ENCODE results near the gene ATP9B.

Gene ATP9B

DNA sequence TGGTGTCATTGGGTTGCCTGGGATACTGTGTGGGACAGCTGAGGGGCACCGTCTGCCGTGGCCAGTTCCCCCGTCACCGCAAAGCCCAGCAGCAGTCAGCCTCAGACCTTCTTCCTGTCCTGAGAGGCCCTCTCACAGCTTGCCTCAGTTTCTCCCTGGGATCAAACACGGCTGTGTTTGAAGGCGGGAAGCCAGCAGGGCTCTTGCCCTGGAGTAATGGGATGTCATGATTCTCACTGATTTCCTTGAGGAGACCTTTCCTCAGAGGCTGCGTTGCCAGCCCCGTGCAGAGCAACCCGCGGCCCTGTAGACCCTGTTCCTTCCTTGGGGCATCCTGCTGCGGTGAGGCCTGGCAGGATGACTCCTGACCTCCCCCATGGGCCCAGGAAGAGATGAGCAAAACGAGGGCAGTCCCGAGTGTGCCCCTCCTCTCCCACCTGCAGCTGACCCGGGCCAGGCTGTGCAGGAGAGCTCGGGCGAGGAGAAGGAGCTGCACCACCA, 312.7 kb downstream of the ATP9B start:
- Mint-ChIP-seq H3K27me3 (no peaks in the 10 kb centered on the region), H3K4me1 (ENCODE audit: low read depth in 2 of 2) (peaks cover 0 to 9% of the 10 kb centered on the region in 2 donors), H3K4me3 (no peak overlapping the region), H3K27ac (no peak overlapping the region), H3K9me3 (no peaks in the 10 kb centered on the region), H3K36me3 (ENCODE audit: insufficient read depth) (peaks cover 27% of the 10 kb centered on the region)
- DNase-seq (no peak), ATAC-seq (replicated peaks) (no peak)

DNA sequence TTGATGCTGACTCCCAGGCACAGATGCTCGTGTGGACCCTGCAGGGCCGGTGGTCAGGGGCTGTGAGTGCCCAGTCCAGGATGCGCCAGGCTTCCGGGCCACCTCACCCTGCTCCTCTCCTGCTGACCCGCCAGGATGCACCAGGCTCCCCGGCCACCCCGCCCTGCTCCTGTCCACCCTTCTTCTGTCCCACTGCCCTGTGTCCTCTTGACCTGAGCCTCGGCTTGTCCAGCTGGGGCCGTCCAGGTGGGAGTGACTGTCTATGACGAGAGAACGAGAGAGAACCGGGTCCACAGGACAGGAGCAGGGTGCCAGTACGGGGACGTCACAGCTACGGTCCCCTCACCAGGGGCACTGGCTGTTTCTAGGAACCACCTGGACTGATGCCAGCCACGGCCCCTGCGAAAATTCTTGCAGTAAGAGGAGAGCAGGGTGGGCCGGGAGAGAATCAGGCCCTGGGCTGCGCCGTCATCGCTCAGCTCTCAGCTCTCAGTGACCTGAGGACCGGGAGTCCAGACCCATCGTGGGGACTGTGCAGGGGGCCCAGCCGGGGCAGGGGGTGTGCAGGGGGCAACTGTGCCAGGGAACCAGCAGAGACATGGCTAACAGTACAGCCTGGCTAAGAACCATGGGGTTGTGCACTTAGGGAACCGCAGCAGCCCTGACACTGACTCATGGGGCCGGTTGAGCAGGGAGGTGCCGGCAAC, 313.6 kb downstream of the ATP9B start:
- Mint-ChIP-seq H3K36me3 (ENCODE audit: insufficient read depth) (peaks cover 20% of the 10 kb centered on the region), H3K27ac (no peak overlapping the region), H3K9me3 (no peaks in the 10 kb centered on the region), H3K4me1 (ENCODE audit: low read depth in 2 of 2) (peaks cover 0 to 9% of the 10 kb centered on the region in 2 donors), H3K27me3 (peaks cover 0 to 8% of the 10 kb centered on the region in 2 donors), H3K4me3 (no peak overlapping the region)
- DNase-seq: no peak
- no peak for ATAC-seq (replicated peaks)

DNA sequence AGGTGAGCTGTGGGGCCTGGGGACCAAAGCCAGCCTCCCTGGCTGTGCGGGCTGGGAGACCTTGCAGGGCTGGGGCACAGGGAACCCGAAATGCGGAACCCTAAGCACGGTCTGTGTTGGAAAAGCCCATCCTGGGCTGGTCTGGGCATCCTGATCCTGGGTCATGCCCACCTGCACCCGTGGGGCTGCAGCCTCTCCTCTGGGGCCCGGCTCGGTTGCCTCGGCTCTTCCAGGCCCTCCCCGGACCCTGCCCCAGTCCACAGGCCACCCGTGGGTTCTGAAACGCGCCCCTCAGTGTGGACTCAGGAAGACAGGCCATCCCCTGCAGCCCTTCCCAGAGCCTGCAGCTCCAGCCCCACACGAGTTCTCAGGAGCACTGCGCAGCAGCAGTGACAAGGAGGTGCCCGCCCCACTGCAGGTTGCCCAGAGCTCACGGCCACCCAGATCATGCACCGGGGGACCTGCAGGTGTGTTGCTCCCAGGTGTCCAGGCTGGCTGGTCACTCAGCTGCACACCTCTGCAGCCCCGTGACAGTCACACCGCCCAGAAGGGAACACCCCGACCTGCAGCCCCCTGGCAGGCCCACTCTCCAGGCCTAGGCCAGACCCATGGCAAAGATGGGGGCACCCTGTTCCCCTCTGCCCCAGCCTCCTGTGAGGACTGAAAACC, 314.3 kb downstream of the ATP9B start:
- no peak for DNase-seq
- peaks cover 20% of the 10 kb centered on the region for H3K36me3 Mint-ChIP-seq (ENCODE audit: insufficient read depth)
- no peak for ATAC-seq (replicated peaks)
- H3K9me3 Mint-ChIP-seq: no peaks in the 10 kb centered on the region
- no peak overlapping the region for H3K4me3 Mint-ChIP-seq
- no peak overlapping the region for H3K27ac Mint-ChIP-seq
- peaks cover 2 to 13% of the 10 kb centered on the region in 2 donors for H3K27me3 Mint-ChIP-seq
- peaks cover 0 to 9% of the 10 kb centered on the region in 2 donors for H3K4me1 Mint-ChIP-seq (ENCODE audit: low read depth in 2 of 2)

GRCh38 chr18:79384151-79384807, 315.1 kb downstream of the ATP9B start:
- no peak overlapping the region for H3K27ac Mint-ChIP-seq
- peaks cover 0 to 3% of the 10 kb centered on the region in 2 donors for H3K4me1 Mint-ChIP-seq (ENCODE audit: low read depth in 2 of 2)
- no peak overlapping the region for H3K4me3 Mint-ChIP-seq
- peaks cover 9 to 20% of the 10 kb centered on the region in 2 donors for H3K27me3 Mint-ChIP-seq
- DNase-seq: no peak
- ATAC-seq (replicated peaks): no peak
- no peaks in the 10 kb centered on the region for H3K9me3 Mint-ChIP-seq
- peaks cover 14% of the 10 kb centered on the region for H3K36me3 Mint-ChIP-seq (ENCODE audit: insufficient read depth)

GRCh38 chr18:79384834-79385233, 315.6 kb downstream of the ATP9B start:
- no peak for DNase-seq
- ATAC-seq (replicated peaks): no peak
- Mint-ChIP-seq H3K4me3 (no peak overlapping the region), H3K27ac (no peak overlapping the region), H3K27me3 (peaks cover 14 to 25% of the 10 kb centered on the region in 2 donors), H3K36me3 (ENCODE audit: insufficient read depth) (peaks cover 13% of the 10 kb centered on the region), H3K4me1 (ENCODE audit: low read depth in 2 of 2) (peaks cover 0 to 2% of the 10 kb centered on the region in 2 donors), H3K9me3 (no peaks in the 10 kb centered on the region)

DNA sequence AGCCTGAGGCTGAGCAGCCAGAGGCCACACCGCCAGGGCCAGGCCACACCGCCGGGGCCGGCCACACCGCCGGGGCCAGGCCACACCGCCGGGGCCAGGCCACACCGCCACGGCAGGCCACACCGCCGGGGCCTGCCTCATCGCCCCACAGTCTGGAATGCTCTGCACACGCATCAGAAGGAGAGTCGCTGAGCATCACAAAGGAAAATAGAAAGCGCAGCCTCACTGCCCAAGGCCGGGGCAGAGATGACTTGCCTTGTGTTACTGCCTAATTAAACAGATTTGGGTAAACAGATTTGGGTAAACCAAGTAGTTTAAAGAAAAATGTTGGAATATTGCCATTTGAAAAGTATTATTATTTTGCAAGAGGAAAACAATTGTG, 316.1 kb downstream of the ATP9B start:
- Mint-ChIP-seq H3K36me3 (ENCODE audit: insufficient read depth) (peaks cover 10% of the 10 kb centered on the region), H3K4me3 (no peak overlapping the region), H3K27ac (no peak overlapping the region), H3K4me1 (ENCODE audit: low read depth in 2 of 2) (peaks cover 0 to 2% of the 10 kb centered on the region in 2 donors), H3K9me3 (no peaks in the 10 kb centered on the region), H3K27me3 (peaks cover 17 to 25% of the 10 kb centered on the region in 2 donors)
- DNase-seq (no peak), ATAC-seq (replicated peaks) (no peak)

DNA sequence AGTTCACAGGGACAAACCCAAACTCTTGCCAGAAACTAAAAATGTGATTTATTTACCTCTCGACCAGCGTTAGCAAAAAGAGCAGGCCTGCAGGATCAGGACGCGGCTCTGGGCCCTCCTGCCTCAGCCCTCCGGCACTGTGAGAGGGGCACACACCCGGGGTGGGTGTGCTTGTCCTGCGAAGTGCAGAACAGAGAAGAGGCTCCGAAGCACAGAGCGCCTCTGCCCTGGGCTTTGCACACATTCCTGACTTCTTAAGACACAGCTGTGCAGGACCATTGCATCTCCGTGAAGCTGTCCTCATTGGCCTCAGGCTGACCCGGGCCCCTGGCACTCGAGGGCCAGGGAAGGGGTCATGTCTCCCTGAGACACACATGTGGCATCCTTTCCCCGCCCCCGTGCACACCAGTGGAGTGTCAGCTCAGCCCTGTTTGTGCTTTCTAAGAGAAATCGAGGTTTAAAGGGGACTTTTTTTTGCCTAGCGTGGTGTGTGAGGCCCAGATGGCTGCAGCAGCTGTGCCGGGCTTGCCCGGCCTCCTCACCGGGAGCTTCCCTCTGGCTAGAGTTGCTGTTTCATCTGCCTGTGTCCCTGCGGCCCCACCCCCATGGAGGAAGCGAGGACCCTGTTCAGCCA, 316.6 kb downstream of the ATP9B start:
- H3K4me1 Mint-ChIP-seq (ENCODE audit: low read depth in 2 of 2): peaks cover 0 to 2% of the 10 kb centered on the region in 2 donors
- no peaks in the 10 kb centered on the region for H3K9me3 Mint-ChIP-seq
- DNase-seq: no peak
- H3K36me3 Mint-ChIP-seq (ENCODE audit: insufficient read depth): peaks cover 10% of the 10 kb centered on the region
- no peak overlapping the region for H3K4me3 Mint-ChIP-seq
- ATAC-seq (replicated peaks): no peak
- H3K27ac Mint-ChIP-seq: no peak overlapping the region
- peaks cover 22 to 28% of the 10 kb centered on the region in 2 donors for H3K27me3 Mint-ChIP-seq

DNA sequence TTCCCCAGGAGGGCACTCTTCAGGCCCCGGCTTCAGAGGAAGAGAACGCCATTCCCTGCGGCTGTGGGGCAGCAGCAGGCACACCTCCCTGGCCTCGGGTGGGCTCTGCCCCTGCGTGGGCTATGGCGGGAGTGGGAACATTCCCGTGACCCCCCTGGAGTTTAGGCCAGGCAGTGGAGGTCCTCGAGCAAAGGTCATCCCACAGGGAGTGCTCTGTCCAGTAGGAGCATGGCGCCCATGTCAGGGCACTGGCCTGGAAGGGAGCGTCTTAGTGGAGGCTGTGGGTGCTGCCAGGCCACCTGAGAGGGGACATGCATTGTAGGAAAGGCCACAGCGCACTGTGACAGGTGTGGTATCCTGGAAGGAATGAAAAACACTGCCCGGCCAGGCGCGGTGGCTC, 317.4 kb downstream of the ATP9B start:
- no peak for DNase-seq
- Mint-ChIP-seq H3K27me3 (peaks cover 26 to 35% of the 10 kb centered on the region in 2 donors), H3K9me3 (no peaks in the 10 kb centered on the region), H3K4me3 (no peak overlapping the region), H3K4me1 (ENCODE audit: low read depth in 2 of 2) (no peaks in the 10 kb centered on the region), H3K36me3 (ENCODE audit: insufficient read depth) (peaks cover 10% of the 10 kb centered on the region), H3K27ac (no peak overlapping the region)
- ATAC-seq (replicated peaks): no peak

DNA sequence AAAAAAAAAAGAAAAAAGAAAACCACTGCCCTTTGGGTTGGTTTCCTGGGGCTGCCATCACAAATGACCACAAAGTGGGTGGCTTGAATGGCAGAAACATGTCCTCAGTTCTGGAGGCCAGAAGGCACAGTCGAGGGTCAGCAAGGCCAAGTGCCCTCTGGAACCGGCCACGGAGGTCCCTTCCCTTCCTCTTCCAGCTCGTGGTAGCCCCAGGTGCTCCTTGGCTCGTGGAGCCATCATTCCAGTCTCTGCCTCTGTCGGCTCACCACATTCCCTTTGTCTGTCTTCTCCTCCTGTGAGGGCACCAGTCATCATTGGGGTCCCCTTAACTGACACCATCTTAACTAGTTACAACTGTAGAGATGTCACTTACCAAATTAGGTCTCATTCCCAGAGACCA, 318.0 kb downstream of the ATP9B start:
- H3K9me3 Mint-ChIP-seq: no peaks in the 10 kb centered on the region
- H3K36me3 Mint-ChIP-seq (ENCODE audit: insufficient read depth): peaks cover 10% of the 10 kb centered on the region
- ATAC-seq (replicated peaks) (no peak), DNase-seq (no peak)
- H3K4me3 Mint-ChIP-seq: no peak overlapping the region
- no peak overlapping the region for H3K27ac Mint-ChIP-seq
- H3K4me1 Mint-ChIP-seq (ENCODE audit: low read depth in 2 of 2): no peaks in the 10 kb centered on the region
- peaks cover 31 to 41% of the 10 kb centered on the region in 2 donors for H3K27me3 Mint-ChIP-seq

GRCh38 chr18:79387615-79388014, 318.4 kb downstream of the ATP9B start:
- Mint-ChIP-seq H3K4me1 (ENCODE audit: low read depth in 2 of 2) (no peaks in the 10 kb centered on the region), H3K36me3 (ENCODE audit: insufficient read depth) (peaks cover 7% of the 10 kb centered on the region), H3K27ac (no peak overlapping the region), H3K27me3 (peaks cover 35 to 45% of the 10 kb centered on the region in 2 donors), H3K4me3 (no peak overlapping the region), H3K9me3 (no peaks in the 10 kb centered on the region)
- DNase-seq (no peak), ATAC-seq (replicated peaks) (no peak)

DNA sequence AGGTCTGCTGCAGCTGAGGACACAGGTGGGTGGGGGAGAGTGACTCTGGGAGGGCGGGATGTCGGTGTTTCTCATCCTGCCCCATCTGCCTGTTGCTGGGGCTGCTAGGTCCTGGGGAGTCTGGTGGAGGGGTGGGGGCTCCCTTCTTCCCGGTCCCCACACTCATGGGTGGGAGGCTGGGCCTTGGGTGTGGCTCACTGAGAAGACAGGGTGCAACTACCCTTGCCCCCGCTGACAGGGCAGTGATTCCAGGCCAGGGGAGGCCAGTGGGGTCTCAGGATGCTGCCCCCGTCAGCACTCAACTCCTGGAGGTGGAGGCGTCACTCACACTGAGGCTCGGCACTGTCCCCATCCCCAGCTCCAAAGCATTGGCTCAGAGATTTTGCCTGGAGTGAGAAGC, 318.8 kb downstream of the ATP9B start:
- peaks cover 11% of the 10 kb centered on the region for H3K36me3 Mint-ChIP-seq (ENCODE audit: insufficient read depth)
- DNase-seq (no peak), ATAC-seq (replicated peaks) (no peak)
- H3K27ac Mint-ChIP-seq: no peak overlapping the region
- no peak overlapping the region for H3K4me3 Mint-ChIP-seq
- peaks cover 39 to 46% of the 10 kb centered on the region in 2 donors for H3K27me3 Mint-ChIP-seq
- H3K9me3 Mint-ChIP-seq: no peaks in the 10 kb centered on the region
- H3K4me1 Mint-ChIP-seq (ENCODE audit: low read depth in 2 of 2): peaks cover 0 to 3% of the 10 kb centered on the region in 2 donors

DNA sequence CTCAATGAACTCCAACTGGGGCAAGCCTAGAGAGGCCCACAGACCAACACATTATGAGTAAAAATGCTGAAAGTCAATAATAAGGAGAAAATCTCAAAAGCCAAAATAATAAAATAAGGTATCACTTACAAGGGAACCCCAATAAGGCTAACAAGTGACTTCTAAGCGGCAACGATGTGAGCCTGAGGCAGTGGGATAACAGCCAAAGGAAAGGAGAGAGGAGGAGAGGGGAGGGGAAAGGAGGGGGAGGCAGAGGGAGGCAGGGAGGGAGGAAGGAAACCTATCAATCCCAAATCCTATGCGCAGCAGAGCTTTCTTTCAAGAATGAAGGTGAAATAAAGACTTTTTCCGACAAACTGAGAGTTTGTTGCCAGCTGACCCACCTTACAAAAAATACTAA, 320.5 kb downstream of the ATP9B start:
- DNase-seq (no peak), ATAC-seq (replicated peaks) (no peak)
- no peak overlapping the region for H3K4me3 Mint-ChIP-seq
- peaks cover 7% of the 10 kb centered on the region in 2 donors for H3K4me1 Mint-ChIP-seq (ENCODE audit: low read depth in 2 of 2)
- peaks cover 45 to 46% of the 10 kb centered on the region in 2 donors for H3K27me3 Mint-ChIP-seq
- H3K27ac Mint-ChIP-seq: no peak overlapping the region
- peaks cover 19% of the 10 kb centered on the region for H3K36me3 Mint-ChIP-seq (ENCODE audit: insufficient read depth)
- no peaks in the 10 kb centered on the region for H3K9me3 Mint-ChIP-seq

DNA sequence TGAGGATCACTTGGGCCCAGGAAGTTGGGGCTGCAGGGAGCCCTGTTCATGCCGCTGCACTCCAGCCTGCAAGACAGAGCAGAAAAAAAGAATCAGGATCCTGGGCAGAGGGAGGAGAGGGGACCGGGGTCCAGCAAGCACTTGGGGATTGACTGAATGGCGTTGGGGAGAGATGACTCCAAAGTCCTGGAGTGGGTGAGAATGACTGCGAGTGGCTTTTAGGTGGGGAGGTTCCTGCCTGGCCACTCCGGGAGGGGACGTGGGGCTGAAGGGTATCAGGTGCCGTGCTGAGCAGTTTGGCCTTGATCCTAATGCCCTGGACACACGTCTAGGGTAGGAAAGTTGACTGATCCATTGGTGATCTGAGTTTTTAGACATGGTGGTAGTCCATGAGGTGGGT, 323.0 kb downstream of the ATP9B start:
- Mint-ChIP-seq H3K9me3 (no peaks in the 10 kb centered on the region), H3K4me3 (peak overlapping the region; percentile 78 to 88), H3K27me3 (peaks cover 45% of the 10 kb centered on the region in 2 donors), H3K36me3 (ENCODE audit: insufficient read depth) (peaks cover 15% of the 10 kb centered on the region), H3K4me1 (ENCODE audit: low read depth in 2 of 2) (peaks cover 7 to 9% of the 10 kb centered on the region in 2 donors), H3K27ac (no peak overlapping the region)
- DNase-seq: no peak
- ATAC-seq (replicated peaks): no peak

Data from effector memory CD8-positive, alpha-beta T cell (primary cell).